T-helper 17 cell (primary cell): ENCODE results near the gene PLBD1. TPM values are rescaled to one million over a fixed set of nuclear protein-coding genes. Genes with fewer than 3 reads are reported as not detected.

Source experiments
- ATAC-seq: fragments of 150-1000 bp; cut with Tn5 transposase; 2 replicates; pipeline ENCODE4 v1.10.0; 2021; ENCODE audit warnings: mild to moderate bottlenecking, moderate library complexity
- DNase-seq, 3 donors: peaks; one replicate each; pipeline versions ENCODE4 v3.0.0 to v3.0.0-alpha.2; 2020 to 2021
- H3K9me3 ChIP-seq: one replicate; pipeline ENCODE4 v1.7.0; 2013; ENCODE audit warnings: low read length, mild to moderate bottlenecking; ENCODE audit not compliant: control insufficient read depth, poor library complexity, severe bottlenecking
- H3K27ac Mint-ChIP-seq: one replicate; pipeline ENCODE4 v1.8.0; 2022; ENCODE audit warnings: mild to moderate bottlenecking, moderate library complexity, mixed read lengths
- H3K27me3 Mint-ChIP-seq: one replicate; pipeline ENCODE4 v1.8.0; 2022; ENCODE audit warnings: mixed read lengths
- H3K36me3 Mint-ChIP-seq: one replicate; pipeline ENCODE4 v1.8.0; 2022; ENCODE audit warnings: low read depth, mixed read lengths
- H3K4me1 Mint-ChIP-seq: one replicate; pipeline ENCODE4 v1.8.0; 2022; ENCODE audit warnings: mild to moderate bottlenecking, mixed read lengths
- H3K4me3 Mint-ChIP-seq: one replicate; pipeline ENCODE4 v1.8.0; 2022; ENCODE audit warnings: mild to moderate bottlenecking, moderate library complexity, mixed read lengths
- total RNA-seq, 4 donors: library from RNA in 2 of 4; stranded (reverse) in 2 of 4; gene quantifications; one replicate each; pipeline ENCODE4 v1.2.3 and lab custom pipeline; 2022 to 2026

PLBD1 gene
- total RNA-seq, 2 donors from 2014 or later = 1.8 to 5.1 TPM

GRCh38 chr12:14510574-14510973, 57.1 kb downstream of the PLBD1 start:
- Mint-ChIP-seq H3K4me3 (no peak overlapping the region), H3K27me3 (no peaks in the 10 kb centered on the region), H3K27ac (no peak overlapping the region), H3K4me1 (peaks cover 4% of the 10 kb centered on the region), H3K36me3 (peaks cover 2% of the 10 kb centered on the region)
- H3K9me3 ChIP-seq = no peaks in the 10 kb centered on the region
- no peak for DNase-seq
- no peak for ATAC-seq

- ATAC-seq = no peak
- no peaks in the 10 kb centered on the region for H3K36me3 Mint-ChIP-seq
- no peak for DNase-seq
- no peak overlapping the region for H3K4me3 Mint-ChIP-seq
- peaks cover 5% of the 10 kb centered on the region for H3K4me1 Mint-ChIP-seq
- H3K27me3 Mint-ChIP-seq = no peaks in the 10 kb centered on the region
- no peak overlapping the region for H3K27ac Mint-ChIP-seq
- no peaks in the 10 kb centered on the region for H3K9me3 ChIP-seq
These were observed 61.8 kb downstream of the PLBD1 start for GRCh38 chr12:14505626-14506596.

- Mint-ChIP-seq H3K36me3 (peaks cover 15% of the 10 kb centered on the region), H3K27ac (no peak overlapping the region), H3K27me3 (no peaks in the 10 kb centered on the region), H3K4me3 (no peak overlapping the region), H3K4me1 (peaks cover 4% of the 10 kb centered on the region)
- ATAC-seq (no peak), DNase-seq (no peak)
- H3K9me3 ChIP-seq = no peaks in the 10 kb centered on the region
These were observed 72.4 kb downstream of the PLBD1 start for GRCh38 chr12:14495326-14495725.

- Mint-ChIP-seq H3K4me3 (no peak overlapping the region), H3K4me1 (peaks cover 2% of the 10 kb centered on the region), H3K27me3 (no peaks in the 10 kb centered on the region), H3K36me3 (peaks cover 2% of the 10 kb centered on the region), H3K27ac (no peak overlapping the region)
- DNase-seq (no peak), ATAC-seq (no peak)
- no peaks in the 10 kb centered on the region for H3K9me3 ChIP-seq
These were observed 84.8 kb downstream of the PLBD1 start for GRCh38 chr12:14482886-14483285.

- Mint-ChIP-seq H3K4me1 (peaks cover 2% of the 10 kb centered on the region), H3K27me3 (no peaks in the 10 kb centered on the region), H3K4me3 (no peak overlapping the region), H3K36me3 (peaks cover 2% of the 10 kb centered on the region), H3K27ac (peak overlapping the region; percentile 8)
- DNase-seq = no peak
- H3K9me3 ChIP-seq = no peaks in the 10 kb centered on the region
- no peak for ATAC-seq
These were observed 85.3 kb downstream of the PLBD1 start for GRCh38 chr12:14482361-14482760.

- no peak for ATAC-seq
- H3K27me3 Mint-ChIP-seq = no peaks in the 10 kb centered on the region
- DNase-seq = no peak
- no peaks in the 10 kb centered on the region for H3K9me3 ChIP-seq
- H3K4me3 Mint-ChIP-seq = no peak overlapping the region
- H3K27ac Mint-ChIP-seq = peak overlapping the region; percentile 49
- H3K36me3 Mint-ChIP-seq = peaks cover 2% of the 10 kb centered on the region
- peaks cover 2% of the 10 kb centered on the region for H3K4me1 Mint-ChIP-seq
These were observed 86.5 kb downstream of the PLBD1 start for GRCh38 chr12:14481201-14481600.

- DNase-seq (no peak), ATAC-seq (no peak)
- peaks cover 10% of the 10 kb centered on the region for H3K9me3 ChIP-seq
- Mint-ChIP-seq H3K27me3 (no peaks in the 10 kb centered on the region), H3K4me1 (peaks cover 2% of the 10 kb centered on the region), H3K27ac (peak overlapping the region; percentile 49), H3K4me3 (no peak overlapping the region), H3K36me3 (peaks cover 3% of the 10 kb centered on the region)
These were observed 88.7 kb downstream of the PLBD1 start for GRCh38 chr12:14479004-14479403.

GRCh38 chr12:14473707-14474287, 93.9 kb downstream of the PLBD1 start:
- Mint-ChIP-seq H3K36me3 (peaks cover 8% of the 10 kb centered on the region), H3K4me3 (no peak overlapping the region), H3K4me1 (no peaks in the 10 kb centered on the region), H3K27me3 (no peaks in the 10 kb centered on the region), H3K27ac (no peak overlapping the region)
- no peak for DNase-seq
- no peak for ATAC-seq
- peaks cover 21% of the 10 kb centered on the region for H3K9me3 ChIP-seq

- H3K4me3 Mint-ChIP-seq = no peak overlapping the region
- no peaks in the 10 kb centered on the region for H3K4me1 Mint-ChIP-seq
- ATAC-seq (no peak), DNase-seq (no peak)
- H3K9me3 ChIP-seq = peaks cover 21% of the 10 kb centered on the region
- H3K36me3 Mint-ChIP-seq = peaks cover 14% of the 10 kb centered on the region
- no peaks in the 10 kb centered on the region for H3K27me3 Mint-ChIP-seq
- no peak overlapping the region for H3K27ac Mint-ChIP-seq
These were observed 96.2 kb downstream of the PLBD1 start for GRCh38 chr12:14471497-14471896.

DNA sequence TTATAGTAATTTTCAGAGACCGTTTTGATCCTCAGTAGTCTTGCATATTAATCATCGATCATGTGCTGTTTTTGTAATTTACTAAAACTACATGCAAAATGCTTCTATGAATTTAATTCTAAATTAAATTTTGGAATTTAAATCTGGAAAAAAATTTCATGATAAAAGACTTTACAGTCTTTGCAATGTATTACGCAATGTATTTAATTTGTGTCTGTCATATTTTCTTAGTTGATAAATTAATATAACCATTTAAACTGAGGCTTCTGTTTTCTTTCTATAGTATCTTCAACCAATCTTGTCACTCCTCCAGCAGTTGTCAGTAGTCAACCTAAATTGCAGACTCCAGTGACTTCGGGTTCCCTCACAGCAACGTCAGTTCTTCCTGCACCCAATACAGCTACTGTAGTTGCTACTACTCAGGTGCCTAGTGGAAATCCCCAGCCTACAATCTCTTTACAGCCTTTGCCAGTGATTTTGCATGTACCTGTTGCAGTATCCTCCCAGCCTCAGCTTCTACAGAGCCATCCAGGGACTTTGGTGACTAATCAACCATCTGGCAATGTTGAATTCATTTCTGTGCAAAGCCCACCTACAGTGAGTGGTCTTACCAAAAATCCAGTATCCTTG, 107.4 kb downstream of the PLBD1 start:
- no peak for DNase-seq
- no peaks in the 10 kb centered on the region for H3K9me3 ChIP-seq
- Mint-ChIP-seq H3K27me3 (no peaks in the 10 kb centered on the region), H3K36me3 (peaks cover 13% of the 10 kb centered on the region), H3K27ac (peak overlapping the region; percentile 88), H3K4me1 (peaks cover 20% of the 10 kb centered on the region), H3K4me3 (no peak overlapping the region)
- ATAC-seq = peak; percentile 67

DNA sequence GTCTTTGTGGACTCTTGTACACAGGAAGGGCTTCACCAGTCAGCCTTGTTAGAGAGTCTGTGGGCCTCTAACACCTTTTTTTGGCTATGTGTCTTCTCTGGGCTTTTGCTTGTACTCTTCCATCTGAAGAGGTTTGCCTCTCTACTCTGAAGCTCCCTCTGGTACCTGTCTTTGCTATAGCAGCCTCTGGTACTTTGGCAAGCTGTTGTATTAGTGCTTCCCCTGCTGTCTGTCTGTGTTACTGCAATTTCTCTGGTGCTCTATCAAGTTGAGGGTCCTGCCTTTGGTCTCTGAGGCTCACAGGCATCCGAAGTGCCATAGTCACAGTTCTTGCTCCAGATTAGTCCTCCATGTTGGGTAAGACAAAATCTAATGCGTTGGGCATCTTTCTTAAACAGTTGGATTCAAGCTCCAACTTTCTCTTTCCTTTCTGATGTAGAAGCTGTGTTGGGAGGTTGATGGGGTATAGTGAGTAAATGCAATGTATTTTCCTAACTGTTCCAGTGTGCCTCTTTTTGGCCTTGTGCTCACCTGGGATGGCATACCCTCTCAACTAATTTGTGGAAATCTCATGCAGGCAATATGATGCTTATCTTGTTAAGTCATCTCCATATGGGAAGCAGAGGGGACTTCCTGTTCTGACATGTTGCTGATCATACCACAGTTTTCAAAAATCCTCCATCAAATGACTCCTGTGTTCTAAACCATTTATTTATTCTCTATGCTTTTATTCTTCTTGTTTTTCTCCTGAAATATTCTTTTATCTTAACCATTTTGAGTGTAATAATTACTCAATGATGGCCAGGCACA, 113.4 kb downstream of the PLBD1 start:
- ATAC-seq (peak; percentile 84), DNase-seq (no peak)
- peak overlapping the region; percentile 70 for H3K27ac Mint-ChIP-seq
- H3K4me1 Mint-ChIP-seq = peaks cover 46% of the 10 kb centered on the region
- H3K9me3 ChIP-seq = no peaks in the 10 kb centered on the region
- no peaks in the 10 kb centered on the region for H3K27me3 Mint-ChIP-seq
- peaks cover 36% of the 10 kb centered on the region for H3K36me3 Mint-ChIP-seq
- peak overlapping the region; percentile 63 for H3K4me3 Mint-ChIP-seq
